HepG2 (cell line): ENCODE measurements around the gene ATRN. TPM values are rescaled to one million over a fixed set of nuclear protein-coding genes. Genes with fewer than 3 reads are reported as not detected.

ENCODE experiments used
- HOXA7 ChIP-seq: sonication (generic); formaldehyde crosslinking; IDR thresholded peaks from 2 replicates; pipeline ENCODE4 v1.8.1; 2022; ENCODE audit warnings: mild to moderate bottlenecking, missing genetic modification reagents, moderate library complexity
- RBFOX2 ChIP-seq: fragments of 200-400 bp; formaldehyde crosslinking; IDR thresholded peaks from 2 replicates; pipeline ENCODE4 v1.6.1; 2017; ENCODE audit warnings: low read depth, mild to moderate bottlenecking, low read length
- SOX13 ChIP-seq, 3 experiments: fragments of 450-650 bp in 1 of 3; sonication (generic) in 1 of 3; formaldehyde crosslinking in 1 of 3; IDR thresholded peaks in 2 of 3; conservative IDR thresholded peaks in 1 of 3; 2 replicates each; pipeline versions ENCODE4 v1.5.0 to v1.6.1; 2016 to 2020; ENCODE audit warnings: antibody characterized with exemption in 1 of 3, mild to moderate bottlenecking in 1 of 3, missing compliant biosample characterization in 1 of 3, missing genetic modification reagents in 1 of 3, moderate library complexity in 1 of 3
- SOX5 ChIP-seq: IDR thresholded peaks from 2 replicates; pipeline ENCODE4 v1.6.1; 2016; ENCODE audit warnings: borderline replicate concordance
- TBL1XR1 ChIP-seq: fragments of 150-350 bp; IDR thresholded peaks from 2 replicates; pipeline ENCODE4 v1.6.1; 2014; ENCODE audit warnings: borderline replicate concordance, low read length; ENCODE audit not compliant: partially characterized antibody
- polyA plus RNA-seq, 8 experiments: library from polyadenylated mRNA; depleted of rRNA in 3 of 8; stranded (reverse) in 7 of 8; unstranded in 1 of 8; fragments of >200 nt; fragmentation: Illumina TruSeq in 4 of 8; extraction: Trizol in 4 of 8; gene quantifications; 2 replicates each; pipeline versions ENCODE4 v1.2.1 to v1.2.3, GENCODE V29; 2011 to 2016; ENCODE audit warnings: low read depth in 4 of 8, missing spikeins in 1 of 8, mixed read lengths in 1 of 8; ENCODE audit not compliant: insufficient read depth in 1 of 8
- total RNA-seq, 5 experiments: library from RNA; depleted of rRNA; stranded (reverse); fragments of >200 nt; fragmentation: Illumina TruSeq; extraction: Trizol; gene quantifications; 2 replicates each; pipeline ENCODE4 v1.2.3, GENCODE V29; 2016; ENCODE audit warnings: low read depth in 1 of 5
- TF ChIP-seq, protein P1 (sequence below): sonication (generic); formaldehyde crosslinking; IDR thresholded peaks from 2 replicates; pipeline ENCODE4 v1.5.0; 2020; ENCODE audit warnings: mild to moderate bottlenecking, missing genetic modification reagents, borderline replicate concordance
- TF ChIP-seq, protein P2 (sequence below): sonication (generic); formaldehyde crosslinking; IDR thresholded peaks from 2 replicates; pipeline ENCODE4 v1.4.0; 2020; ENCODE audit warnings: mild to moderate bottlenecking, missing genetic modification reagents
- TF ChIP-seq, protein P3 (sequence below): IDR thresholded peaks from 2 replicates; pipeline ENCODE4 v1.6.1; 2016; ENCODE audit warnings: low read depth, control low read depth
- TF ChIP-seq, protein P4 (sequence below): sonication (generic); formaldehyde crosslinking; IDR thresholded peaks from 2 replicates; pipeline ENCODE4 v1.4.0; 2020; ENCODE audit warnings: mild to moderate bottlenecking, missing genetic modification reagents, borderline replicate concordance
- TF ChIP-seq, protein P5 (sequence below): sonication (generic); formaldehyde crosslinking; conservative IDR thresholded peaks from 2 replicates; pipeline ENCODE4 v1.4.0; 2020; ENCODE audit warnings: missing genetic modification reagents

ATRN gene
- total and polyA plus RNA-seq, 2 of the 13 experiments (the other 11 are each of a cell fraction or from before 2014, with no cell fraction given) = 44.2 to 81.1 TPM

DNA sequence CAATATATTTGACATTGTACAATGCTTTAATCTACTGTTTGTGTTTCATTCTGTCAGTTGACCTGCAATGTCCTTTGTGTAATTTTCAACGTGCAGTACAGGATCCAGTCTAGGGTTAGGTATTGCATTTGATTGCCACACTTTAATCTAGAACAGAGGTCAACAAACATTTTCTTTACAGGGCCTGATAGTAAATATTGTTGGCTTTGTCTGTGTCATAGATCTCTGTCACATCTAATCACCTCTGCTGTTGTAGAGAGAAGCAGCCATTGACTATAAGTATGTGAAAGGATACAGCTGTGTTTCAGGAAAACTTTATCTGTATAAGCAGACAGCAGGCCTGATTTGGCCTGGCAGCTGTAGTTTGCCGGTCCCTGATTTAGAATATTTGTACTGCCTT, 39.3 kb downstream of the ATRN start (continued):
- TF ChIP-seq, protein P1, sequence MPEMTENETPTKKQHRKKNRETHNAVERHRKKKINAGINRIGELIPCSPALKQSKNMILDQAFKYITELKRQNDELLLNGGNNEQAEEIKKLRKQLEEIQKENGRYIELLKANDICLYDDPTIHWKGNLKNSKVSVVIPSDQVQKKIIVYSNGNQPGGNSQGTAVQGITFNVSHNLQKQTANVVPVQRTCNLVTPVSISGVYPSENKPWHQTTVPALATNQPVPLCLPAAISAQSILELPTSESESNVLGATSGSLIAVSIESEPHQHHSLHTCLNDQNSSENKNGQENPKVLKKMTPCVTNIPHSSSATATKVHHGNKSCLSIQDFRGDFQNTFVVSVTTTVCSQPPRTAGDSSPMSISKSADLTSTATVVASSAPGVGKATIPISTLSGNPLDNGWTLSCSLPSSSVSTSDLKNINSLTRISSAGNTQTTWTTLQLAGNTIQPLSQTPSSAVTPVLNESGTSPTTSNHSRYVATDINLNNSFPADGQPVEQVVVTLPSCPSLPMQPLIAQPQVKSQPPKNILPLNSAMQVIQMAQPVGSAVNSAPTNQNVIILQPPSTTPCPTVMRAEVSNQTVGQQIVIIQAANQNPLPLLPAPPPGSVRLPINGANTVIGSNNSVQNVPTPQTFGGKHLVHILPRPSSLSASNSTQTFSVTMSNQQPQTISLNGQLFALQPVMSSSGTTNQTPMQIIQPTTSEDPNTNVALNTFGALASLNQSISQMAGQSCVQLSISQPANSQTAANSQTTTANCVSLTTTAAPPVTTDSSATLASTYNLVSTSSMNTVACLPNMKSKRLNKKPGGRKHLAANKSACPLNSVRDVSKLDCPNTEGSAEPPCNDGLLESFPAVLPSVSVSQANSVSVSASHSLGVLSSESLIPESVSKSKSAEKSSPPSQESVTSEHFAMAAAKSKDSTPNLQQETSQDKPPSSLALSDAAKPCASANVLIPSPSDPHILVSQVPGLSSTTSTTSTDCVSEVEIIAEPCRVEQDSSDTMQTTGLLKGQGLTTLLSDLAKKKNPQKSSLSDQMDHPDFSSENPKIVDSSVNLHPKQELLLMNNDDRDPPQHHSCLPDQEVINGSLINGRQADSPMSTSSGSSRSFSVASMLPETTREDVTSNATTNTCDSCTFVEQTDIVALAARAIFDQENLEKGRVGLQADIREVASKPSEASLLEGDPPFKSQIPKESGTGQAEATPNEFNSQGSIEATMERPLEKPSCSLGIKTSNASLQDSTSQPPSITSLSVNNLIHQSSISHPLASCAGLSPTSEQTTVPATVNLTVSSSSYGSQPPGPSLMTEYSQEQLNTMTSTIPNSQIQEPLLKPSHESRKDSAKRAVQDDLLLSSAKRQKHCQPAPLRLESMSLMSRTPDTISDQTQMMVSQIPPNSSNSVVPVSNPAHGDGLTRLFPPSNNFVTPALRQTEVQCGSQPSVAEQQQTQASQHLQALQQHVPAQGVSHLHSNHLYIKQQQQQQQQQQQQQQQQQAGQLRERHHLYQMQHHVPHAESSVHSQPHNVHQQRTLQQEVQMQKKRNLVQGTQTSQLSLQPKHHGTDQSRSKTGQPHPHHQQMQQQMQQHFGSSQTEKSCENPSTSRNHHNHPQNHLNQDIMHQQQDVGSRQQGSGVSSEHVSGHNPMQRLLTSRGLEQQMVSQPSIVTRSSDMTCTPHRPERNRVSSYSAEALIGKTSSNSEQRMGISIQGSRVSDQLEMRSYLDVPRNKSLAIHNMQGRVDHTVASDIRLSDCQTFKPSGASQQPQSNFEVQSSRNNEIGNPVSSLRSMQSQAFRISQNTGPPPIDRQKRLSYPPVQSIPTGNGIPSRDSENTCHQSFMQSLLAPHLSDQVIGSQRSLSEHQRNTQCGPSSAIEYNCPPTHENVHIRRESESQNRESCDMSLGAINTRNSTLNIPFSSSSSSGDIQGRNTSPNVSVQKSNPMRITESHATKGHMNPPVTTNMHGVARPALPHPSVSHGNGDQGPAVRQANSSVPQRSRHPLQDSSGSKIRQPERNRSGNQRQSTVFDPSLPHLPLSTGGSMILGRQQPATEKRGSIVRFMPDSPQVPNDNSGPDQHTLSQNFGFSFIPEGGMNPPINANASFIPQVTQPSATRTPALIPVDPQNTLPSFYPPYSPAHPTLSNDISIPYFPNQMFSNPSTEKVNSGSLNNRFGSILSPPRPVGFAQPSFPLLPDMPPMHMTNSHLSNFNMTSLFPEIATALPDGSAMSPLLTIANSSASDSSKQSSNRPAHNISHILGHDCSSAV = no peak
- TF ChIP-seq HOXA7 (CRISPR knock-in tag) (no peak), SOX5 (peak; percentile 91; the same call in 1 of the 2 replicates), RBFOX2 (no peak), SOX13 (IDR thresholded peaks at IDR 0.05) (peak; percentile 40; the same call in 1 of the 2 replicates), SOX13 (CRISPR knock-in tag; conservative IDR thresholded peaks at IDR 0.05 in 1 of 2, IDR thresholded peaks at IDR 0.05 in 1 of 2) (peak in 1 of 2 experiments; percentile 94; a peak in 2 of 4 replicates), TBL1XR1 (peak; percentile 83)
- TF ChIP-seq, protein P2, sequence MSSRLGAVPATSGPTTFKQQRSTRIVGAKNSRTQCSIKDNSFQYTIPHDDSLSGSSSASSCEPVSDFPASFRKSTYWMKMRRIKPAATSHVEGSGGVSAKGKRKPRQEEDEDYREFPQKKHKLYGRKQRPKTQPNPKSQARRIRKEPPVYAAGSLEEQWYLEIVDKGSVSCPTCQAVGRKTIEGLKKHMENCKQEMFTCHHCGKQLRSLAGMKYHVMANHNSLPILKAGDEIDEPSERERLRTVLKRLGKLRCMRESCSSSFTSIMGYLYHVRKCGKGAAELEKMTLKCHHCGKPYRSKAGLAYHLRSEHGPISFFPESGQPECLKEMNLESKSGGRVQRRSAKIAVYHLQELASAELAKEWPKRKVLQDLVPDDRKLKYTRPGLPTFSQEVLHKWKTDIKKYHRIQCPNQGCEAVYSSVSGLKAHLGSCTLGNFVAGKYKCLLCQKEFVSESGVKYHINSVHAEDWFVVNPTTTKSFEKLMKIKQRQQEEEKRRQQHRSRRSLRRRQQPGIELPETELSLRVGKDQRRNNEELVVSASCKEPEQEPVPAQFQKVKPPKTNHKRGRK = no peak
- TF ChIP-seq, protein P3, sequence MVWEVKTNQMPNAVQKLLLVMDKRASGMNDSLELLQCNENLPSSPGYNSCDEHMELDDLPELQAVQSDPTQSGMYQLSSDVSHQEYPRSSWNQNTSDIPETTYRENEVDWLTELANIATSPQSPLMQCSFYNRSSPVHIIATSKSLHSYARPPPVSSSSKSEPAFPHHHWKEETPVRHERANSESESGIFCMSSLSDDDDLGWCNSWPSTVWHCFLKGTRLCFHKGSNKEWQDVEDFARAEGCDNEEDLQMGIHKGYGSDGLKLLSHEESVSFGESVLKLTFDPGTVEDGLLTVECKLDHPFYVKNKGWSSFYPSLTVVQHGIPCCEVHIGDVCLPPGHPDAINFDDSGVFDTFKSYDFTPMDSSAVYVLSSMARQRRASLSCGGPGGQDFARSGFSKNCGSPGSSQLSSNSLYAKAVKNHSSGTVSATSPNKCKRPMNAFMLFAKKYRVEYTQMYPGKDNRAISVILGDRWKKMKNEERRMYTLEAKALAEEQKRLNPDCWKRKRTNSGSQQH (CRISPR knock-in tag) = 0 out of 2 replicates have a peak, but pooled peaks have one; percentile 36
- TF ChIP-seq, protein P4, sequence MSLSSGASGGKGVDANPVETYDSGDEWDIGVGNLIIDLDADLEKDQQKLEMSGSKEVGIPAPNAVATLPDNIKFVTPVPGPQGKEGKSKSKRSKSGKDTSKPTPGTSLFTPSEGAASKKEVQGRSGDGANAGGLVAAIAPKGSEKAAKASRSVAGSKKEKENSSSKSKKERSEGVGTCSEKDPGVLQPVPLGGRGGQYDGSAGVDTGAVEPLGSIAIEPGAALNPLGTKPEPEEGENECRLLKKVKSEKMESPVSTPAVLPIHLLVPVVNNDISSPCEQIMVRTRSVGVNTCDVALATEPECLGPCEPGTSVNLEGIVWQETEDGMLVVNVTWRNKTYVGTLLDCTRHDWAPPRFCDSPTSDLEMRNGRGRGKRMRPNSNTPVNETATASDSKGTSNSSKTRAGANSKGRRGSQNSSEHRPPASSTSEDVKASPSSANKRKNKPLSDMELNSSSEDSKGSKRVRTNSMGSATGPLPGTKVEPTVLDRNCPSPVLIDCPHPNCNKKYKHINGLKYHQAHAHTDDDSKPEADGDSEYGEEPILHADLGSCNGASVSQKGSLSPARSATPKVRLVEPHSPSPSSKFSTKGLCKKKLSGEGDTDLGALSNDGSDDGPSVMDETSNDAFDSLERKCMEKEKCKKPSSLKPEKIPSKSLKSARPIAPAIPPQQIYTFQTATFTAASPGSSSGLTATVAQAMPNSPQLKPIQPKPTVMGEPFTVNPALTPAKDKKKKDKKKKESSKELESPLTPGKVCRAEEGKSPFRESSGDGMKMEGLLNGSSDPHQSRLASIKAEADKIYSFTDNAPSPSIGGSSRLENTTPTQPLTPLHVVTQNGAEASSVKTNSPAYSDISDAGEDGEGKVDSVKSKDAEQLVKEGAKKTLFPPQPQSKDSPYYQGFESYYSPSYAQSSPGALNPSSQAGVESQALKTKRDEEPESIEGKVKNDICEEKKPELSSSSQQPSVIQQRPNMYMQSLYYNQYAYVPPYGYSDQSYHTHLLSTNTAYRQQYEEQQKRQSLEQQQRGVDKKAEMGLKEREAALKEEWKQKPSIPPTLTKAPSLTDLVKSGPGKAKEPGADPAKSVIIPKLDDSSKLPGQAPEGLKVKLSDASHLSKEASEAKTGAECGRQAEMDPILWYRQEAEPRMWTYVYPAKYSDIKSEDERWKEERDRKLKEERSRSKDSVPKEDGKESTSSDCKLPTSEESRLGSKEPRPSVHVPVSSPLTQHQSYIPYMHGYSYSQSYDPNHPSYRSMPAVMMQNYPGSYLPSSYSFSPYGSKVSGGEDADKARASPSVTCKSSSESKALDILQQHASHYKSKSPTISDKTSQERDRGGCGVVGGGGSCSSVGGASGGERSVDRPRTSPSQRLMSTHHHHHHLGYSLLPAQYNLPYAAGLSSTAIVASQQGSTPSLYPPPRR = peak; percentile 40; the same call in 1 of the 2 replicates
- TF ChIP-seq, protein P5, sequence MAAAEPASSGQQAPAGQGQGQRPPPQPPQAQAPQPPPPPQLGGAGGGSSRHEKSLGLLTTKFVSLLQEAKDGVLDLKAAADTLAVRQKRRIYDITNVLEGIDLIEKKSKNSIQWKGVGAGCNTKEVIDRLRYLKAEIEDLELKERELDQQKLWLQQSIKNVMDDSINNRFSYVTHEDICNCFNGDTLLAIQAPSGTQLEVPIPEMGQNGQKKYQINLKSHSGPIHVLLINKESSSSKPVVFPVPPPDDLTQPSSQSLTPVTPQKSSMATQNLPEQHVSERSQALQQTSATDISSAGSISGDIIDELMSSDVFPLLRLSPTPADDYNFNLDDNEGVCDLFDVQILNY (CRISPR knock-in tag) = no peak
